H9 (cell line): Measurements from ENCODE around the gene MRPL16. TPM values are rescaled to one million over a fixed set of nuclear protein-coding genes. Genes with fewer than 3 reads are reported as not detected.

Experiments used
- DNase-seq: peaks from one replicate; pipeline ENCODE4 v3.0.0-alpha.2; 2017
- H2AFZ ChIP-seq: one replicate; pipeline ENCODE4 v1.6.1; 2013; ENCODE audit warnings: mild to moderate bottlenecking, low read length, control low read depth, moderate library complexity
- H2AK5ac ChIP-seq: 2 replicates; pipeline ENCODE4 v1.6.1; 2013; ENCODE audit warnings: low read length, control low read depth, mixed read lengths; ENCODE audit not compliant: insufficient read length
- H2BK120ac ChIP-seq: one replicate; pipeline ENCODE4 v1.6.1; 2013; ENCODE audit warnings: low read depth, mild to moderate bottlenecking, low read length, control low read depth, inconsistent platforms; ENCODE audit not compliant: poor library complexity, severe bottlenecking
- H2BK12ac ChIP-seq: 2 replicates; pipeline ENCODE4 v1.6.1; 2013; ENCODE audit warnings: low read length, control low read depth, mixed read lengths, low read depth; ENCODE audit not compliant: insufficient read length
- H2BK15ac ChIP-seq: 2 replicates; pipeline ENCODE4 v1.6.1; 2013; ENCODE audit warnings: low read depth, low read length, control low read depth
- H2BK20ac ChIP-seq: one replicate; pipeline ENCODE4 v1.6.1; 2013; ENCODE audit warnings: low read depth, mild to moderate bottlenecking, low read length, control low read depth, inconsistent platforms; ENCODE audit not compliant: poor library complexity, severe bottlenecking
- H2BK5ac ChIP-seq: 2 replicates; pipeline ENCODE4 v1.6.1; 2013; ENCODE audit warnings: low read length, control low read depth, mixed read lengths; ENCODE audit not compliant: insufficient read length
- H3K14ac ChIP-seq: 2 replicates; pipeline ENCODE4 v1.6.1; 2013; ENCODE audit warnings: low read length, control low read depth; ENCODE audit not compliant: insufficient read depth
- H3K18ac ChIP-seq: 2 replicates; pipeline ENCODE4 v1.6.1; 2013; ENCODE audit warnings: low read depth, mild to moderate bottlenecking, mixed read lengths, low read length, control low read depth; ENCODE audit not compliant: insufficient read length
- H3K23ac ChIP-seq: 2 replicates; pipeline ENCODE4 v1.6.1; 2013; ENCODE audit warnings: low read length, control low read depth, mixed read lengths, low read depth; ENCODE audit not compliant: insufficient read length
- H3K23me2 ChIP-seq: 2 replicates; pipeline ENCODE4 v1.6.1; 2013; ENCODE audit warnings: low read depth, mild to moderate bottlenecking, mixed read lengths, low read length, control low read depth; ENCODE audit not compliant: insufficient read length, poor library complexity, severe bottlenecking
- H3K27ac ChIP-seq: 2 replicates; pipeline ENCODE4 v1.5.1; 2013; ENCODE audit warnings: low read length, control low read depth, mixed read lengths, low read depth; ENCODE audit not compliant: insufficient read length
- H3K27me3 ChIP-seq: 2 replicates; pipeline ENCODE4 v1.6.1; 2013; ENCODE audit warnings: low read length, control low read depth, inconsistent platforms; ENCODE audit not compliant: insufficient read depth
- H3K4ac ChIP-seq: 2 replicates; pipeline ENCODE4 v1.6.1; 2013; ENCODE audit warnings: low read depth, mild to moderate bottlenecking, control low read depth, inconsistent platforms, low read length, moderate library complexity
- H3K4me1 ChIP-seq: 2 replicates; pipeline ENCODE4 v1.6.1; 2013; ENCODE audit warnings: low read length, control low read depth, inconsistent platforms; ENCODE audit not compliant: insufficient read depth
- H3K4me2 ChIP-seq: 2 replicates; pipeline ENCODE4 v1.6.1; 2013; ENCODE audit warnings: low read length, control low read depth, mixed read lengths; ENCODE audit not compliant: insufficient read length, insufficient read depth
- H3K56ac ChIP-seq: 2 replicates; pipeline ENCODE4 v1.6.1; 2013; ENCODE audit warnings: low read depth, mild to moderate bottlenecking, mixed read lengths, low read length, control low read depth; ENCODE audit not compliant: insufficient read length
- H3K79me1 ChIP-seq: 2 replicates; pipeline ENCODE4 v1.6.1; 2013; ENCODE audit warnings: low read depth, mild to moderate bottlenecking, moderate library complexity, low read length, control low read depth, inconsistent platforms; ENCODE audit not compliant: insufficient read depth, poor library complexity, severe bottlenecking
- H3K79me2 ChIP-seq: 2 replicates; pipeline ENCODE4 v1.6.1; 2013; ENCODE audit warnings: low read length, control low read depth, inconsistent platforms; ENCODE audit not compliant: insufficient read depth
- H3K9ac ChIP-seq: 2 replicates; pipeline ENCODE4 v1.6.1; 2013; ENCODE audit warnings: low read length, control low read depth, mixed read lengths; ENCODE audit not compliant: insufficient read length; ENCODE audit errors: extremely low read depth
- H3K9me3 ChIP-seq: one replicate; pipeline ENCODE4 v1.6.1; 2013; ENCODE audit warnings: low read depth, low read length, inconsistent platforms; ENCODE audit not compliant: control insufficient read depth
- H3T11ph ChIP-seq: one replicate; pipeline ENCODE4 v1.6.1; 2013; ENCODE audit warnings: mild to moderate bottlenecking, low read length, control low read depth, inconsistent platforms
- H4K20me1 ChIP-seq: one replicate; pipeline ENCODE4 v1.6.1; 2013; ENCODE audit not compliant: control insufficient read depth, insufficient read length, insufficient read depth
- H4K5ac ChIP-seq: 2 replicates; pipeline ENCODE4 v1.6.1; 2013; ENCODE audit warnings: low read depth, mild to moderate bottlenecking, mixed read lengths, low read length, control low read depth; ENCODE audit not compliant: insufficient read length
- H4K8ac ChIP-seq: replicated peaks from 2 replicates; pipeline ENCODE4 v1.6.1; 2013; ENCODE audit warnings: low read length, control low read depth, mixed read lengths, low read depth; ENCODE audit not compliant: insufficient read length
- H4K91ac ChIP-seq: 2 replicates; pipeline ENCODE4 v1.6.1; 2013; ENCODE audit warnings: low read depth, mild to moderate bottlenecking, moderate library complexity, mixed read lengths, low read length, control low read depth; ENCODE audit not compliant: insufficient read length
- H3K27ac Mint-ChIP-seq, 3 experiments: 2 replicates in 2 of 3; 3 replicates in 1 of 3; pipeline ENCODE4 v1.8.0; 2020 to 2021; ENCODE audit warnings: mixed read lengths in 3 of 3, mild to moderate bottlenecking in 1 of 3, moderate library complexity in 1 of 3
- H3K27me3 Mint-ChIP-seq: 2 replicates; pipeline ENCODE4 v1.8.0; 2021; ENCODE audit warnings: low read depth, mild to moderate bottlenecking, moderate library complexity, mixed read lengths
- H3K36me3 Mint-ChIP-seq, 3 experiments: 2 replicates in 2 of 3; 3 replicates in 1 of 3; pipeline ENCODE4 v1.8.0; 2020 to 2021; ENCODE audit warnings: low read depth in 3 of 3, mixed read lengths in 3 of 3; ENCODE audit not compliant: insufficient read depth in 1 of 3
- H3K4me1 Mint-ChIP-seq, 2 experiments: 2 replicates each; pipeline ENCODE4 v1.8.0; 2020; ENCODE audit warnings: mixed read lengths in 2 of 2
- H3K4me3 Mint-ChIP-seq, 2 experiments: 2 replicates in 1 of 2; 3 replicates in 1 of 2; pipeline ENCODE4 v1.8.0; 2020 to 2021; ENCODE audit warnings: mild to moderate bottlenecking in 2 of 2, mixed read lengths in 2 of 2, moderate library complexity in 1 of 2
- H3K9me3 Mint-ChIP-seq, 2 experiments: 2 replicates in 1 of 2; 3 replicates in 1 of 2; pipeline ENCODE4 v1.8.0; 2020; ENCODE audit warnings: mild to moderate bottlenecking in 2 of 2, mixed read lengths in 2 of 2, moderate library complexity in 1 of 2
- CTCF ChIP-seq: fragments of 200-600 bp; sonication (generic); conservative IDR thresholded peaks from 3 replicates; pipeline ENCODE4 v1.8.0; 2021; ENCODE audit warnings: antibody characterized with exemption, mild to moderate bottlenecking
- WGBS: extraction: QIAGEN DNeasy Blood & Tissue Kit; methylation state at CpG from one replicate; pipeline ENCODE4 v1.1.7; 2013; ENCODE audit warnings: missing lambda C conversion rate, low lambda C conversion rate, mixed read lengths; ENCODE audit not compliant: insufficient read length; ENCODE audit errors: extremely low coverage; 5-methylcytosine and 5-hydroxymethylcytosine counted together
- total RNA-seq: library from RNA; stranded (reverse); gene quantifications from 2 replicates; pipeline ENCODE4 v1.2.1, GENCODE V29; 2021

The MRPL16 gene
- total RNA-seq, 1 experiment from 2014 or later = 87.1 TPM

- Histone ChIP-seq H2BK15ac (no peak overlapping the region), H3T11ph (no peak overlapping the region), H2BK20ac (no peak overlapping the region), H4K91ac (no peak overlapping the region), H3K23ac (no peak overlapping the region), H4K5ac (no peak overlapping the region), H3K27ac (no peak overlapping the region), H3K4ac (no peak overlapping the region), H3K14ac (no peak overlapping the region), H2BK5ac (no peak overlapping the region), H3K9ac (no peak overlapping the region), H3K56ac (no peak overlapping the region), H3K9me3 (no peaks in the 10 kb centered on the region), H4K20me1 (no peaks in the 10 kb centered on the region), H3K79me2 (no peaks in the 10 kb centered on the region), H2BK120ac (no peak overlapping the region), H3K79me1 (peaks cover under 1% of the 10 kb centered on the region), H3K18ac (no peak overlapping the region), H4K8ac (no peak overlapping the region), H3K4me1 (no peaks in the 10 kb centered on the region), H2AFZ (no peak overlapping the region), H3K4me2 (no peak overlapping the region), H3K27me3 (no peaks in the 10 kb centered on the region), H2AK5ac (no peak overlapping the region), H2BK12ac (no peak overlapping the region), H3K23me2 (no peaks in the 10 kb centered on the region)
- Mint-ChIP-seq H3K27ac (no peak overlapping the region), H3K4me1 (peaks cover 0 to 6% of the 10 kb centered on the region in 2 experiments; a peak in 2 of 4 replicates), H3K27me3 (no peaks in the 10 kb centered on the region), H3K9me3 (no peaks in the 10 kb centered on the region; a peak in 1 of 5 replicates), H3K36me3 (peaks cover 19 to 38% (median 32%) of the 10 kb centered on the region in 3 experiments; a peak in 6 of 7 replicates), H3K4me3 (no peak overlapping the region)
- no CpG with 5 or more reads among the region's 5 CpGs for WGBS
- no peak for TF ChIP-seq CTCF
- no peak for DNase-seq
Measured at GRCh38 chr11:59777104-59777503, 33.5 kb downstream of the MRPL16 start.
